H9 (cell line): ENCODE results near the gene CYB5A. TPM values are rescaled to one million over a fixed set of nuclear protein-coding genes. Genes with fewer than 3 reads are reported as not detected.

Source experiments
- DNase-seq: peaks from one replicate; pipeline ENCODE4 v3.0.0-alpha.2; 2017
- H2AFZ ChIP-seq: one replicate; pipeline ENCODE4 v1.6.1; 2013; ENCODE audit warnings: mild to moderate bottlenecking, low read length, control low read depth, moderate library complexity
- H2AK5ac ChIP-seq: 2 replicates; pipeline ENCODE4 v1.6.1; 2013; ENCODE audit warnings: low read length, control low read depth, mixed read lengths; ENCODE audit not compliant: insufficient read length
- H2BK120ac ChIP-seq: one replicate; pipeline ENCODE4 v1.6.1; 2013; ENCODE audit warnings: low read depth, mild to moderate bottlenecking, low read length, control low read depth, inconsistent platforms; ENCODE audit not compliant: poor library complexity, severe bottlenecking
- H2BK12ac ChIP-seq: 2 replicates; pipeline ENCODE4 v1.6.1; 2013; ENCODE audit warnings: low read length, control low read depth, mixed read lengths, low read depth; ENCODE audit not compliant: insufficient read length
- H2BK15ac ChIP-seq: 2 replicates; pipeline ENCODE4 v1.6.1; 2013; ENCODE audit warnings: low read depth, low read length, control low read depth
- H2BK20ac ChIP-seq: one replicate; pipeline ENCODE4 v1.6.1; 2013; ENCODE audit warnings: low read depth, mild to moderate bottlenecking, low read length, control low read depth, inconsistent platforms; ENCODE audit not compliant: poor library complexity, severe bottlenecking
- H2BK5ac ChIP-seq: 2 replicates; pipeline ENCODE4 v1.6.1; 2013; ENCODE audit warnings: low read length, control low read depth, mixed read lengths; ENCODE audit not compliant: insufficient read length
- H3K14ac ChIP-seq: 2 replicates; pipeline ENCODE4 v1.6.1; 2013; ENCODE audit warnings: low read length, control low read depth; ENCODE audit not compliant: insufficient read depth
- H3K18ac ChIP-seq: 2 replicates; pipeline ENCODE4 v1.6.1; 2013; ENCODE audit warnings: low read depth, mild to moderate bottlenecking, mixed read lengths, low read length, control low read depth; ENCODE audit not compliant: insufficient read length
- H3K23ac ChIP-seq: 2 replicates; pipeline ENCODE4 v1.6.1; 2013; ENCODE audit warnings: low read length, control low read depth, mixed read lengths, low read depth; ENCODE audit not compliant: insufficient read length
- H3K23me2 ChIP-seq: 2 replicates; pipeline ENCODE4 v1.6.1; 2013; ENCODE audit warnings: low read depth, mild to moderate bottlenecking, mixed read lengths, low read length, control low read depth; ENCODE audit not compliant: insufficient read length, poor library complexity, severe bottlenecking
- H3K27ac ChIP-seq: 2 replicates; pipeline ENCODE4 v1.5.1; 2013; ENCODE audit warnings: low read length, control low read depth, mixed read lengths, low read depth; ENCODE audit not compliant: insufficient read length
- H3K27me3 ChIP-seq: 2 replicates; pipeline ENCODE4 v1.6.1; 2013; ENCODE audit warnings: low read length, control low read depth, inconsistent platforms; ENCODE audit not compliant: insufficient read depth
- H3K4ac ChIP-seq: 2 replicates; pipeline ENCODE4 v1.6.1; 2013; ENCODE audit warnings: low read depth, mild to moderate bottlenecking, control low read depth, inconsistent platforms, low read length, moderate library complexity
- H3K4me1 ChIP-seq: 2 replicates; pipeline ENCODE4 v1.6.1; 2013; ENCODE audit warnings: low read length, control low read depth, inconsistent platforms; ENCODE audit not compliant: insufficient read depth
- H3K4me2 ChIP-seq: 2 replicates; pipeline ENCODE4 v1.6.1; 2013; ENCODE audit warnings: low read length, control low read depth, mixed read lengths; ENCODE audit not compliant: insufficient read length, insufficient read depth
- H3K56ac ChIP-seq: 2 replicates; pipeline ENCODE4 v1.6.1; 2013; ENCODE audit warnings: low read depth, mild to moderate bottlenecking, mixed read lengths, low read length, control low read depth; ENCODE audit not compliant: insufficient read length
- H3K79me1 ChIP-seq: 2 replicates; pipeline ENCODE4 v1.6.1; 2013; ENCODE audit warnings: low read depth, mild to moderate bottlenecking, moderate library complexity, low read length, control low read depth, inconsistent platforms; ENCODE audit not compliant: insufficient read depth, poor library complexity, severe bottlenecking
- H3K79me2 ChIP-seq: 2 replicates; pipeline ENCODE4 v1.6.1; 2013; ENCODE audit warnings: low read length, control low read depth, inconsistent platforms; ENCODE audit not compliant: insufficient read depth
- H3K9ac ChIP-seq: 2 replicates; pipeline ENCODE4 v1.6.1; 2013; ENCODE audit warnings: low read length, control low read depth, mixed read lengths; ENCODE audit not compliant: insufficient read length; ENCODE audit errors: extremely low read depth
- H3K9me3 ChIP-seq: one replicate; pipeline ENCODE4 v1.6.1; 2013; ENCODE audit warnings: low read depth, low read length, inconsistent platforms; ENCODE audit not compliant: control insufficient read depth
- H3T11ph ChIP-seq: one replicate; pipeline ENCODE4 v1.6.1; 2013; ENCODE audit warnings: mild to moderate bottlenecking, low read length, control low read depth, inconsistent platforms
- H4K20me1 ChIP-seq: one replicate; pipeline ENCODE4 v1.6.1; 2013; ENCODE audit not compliant: control insufficient read depth, insufficient read length, insufficient read depth
- H4K5ac ChIP-seq: 2 replicates; pipeline ENCODE4 v1.6.1; 2013; ENCODE audit warnings: low read depth, mild to moderate bottlenecking, mixed read lengths, low read length, control low read depth; ENCODE audit not compliant: insufficient read length
- H4K8ac ChIP-seq: replicated peaks from 2 replicates; pipeline ENCODE4 v1.6.1; 2013; ENCODE audit warnings: low read length, control low read depth, mixed read lengths, low read depth; ENCODE audit not compliant: insufficient read length
- H4K91ac ChIP-seq: 2 replicates; pipeline ENCODE4 v1.6.1; 2013; ENCODE audit warnings: low read depth, mild to moderate bottlenecking, moderate library complexity, mixed read lengths, low read length, control low read depth; ENCODE audit not compliant: insufficient read length
- H3K27ac Mint-ChIP-seq, 3 experiments: 2 replicates in 2 of 3; 3 replicates in 1 of 3; pipeline ENCODE4 v1.8.0; 2020 to 2021; ENCODE audit warnings: mixed read lengths in 3 of 3, mild to moderate bottlenecking in 1 of 3, moderate library complexity in 1 of 3
- H3K27me3 Mint-ChIP-seq: 2 replicates; pipeline ENCODE4 v1.8.0; 2021; ENCODE audit warnings: low read depth, mild to moderate bottlenecking, moderate library complexity, mixed read lengths
- H3K36me3 Mint-ChIP-seq, 3 experiments: 2 replicates in 2 of 3; 3 replicates in 1 of 3; pipeline ENCODE4 v1.8.0; 2020 to 2021; ENCODE audit warnings: low read depth in 3 of 3, mixed read lengths in 3 of 3; ENCODE audit not compliant: insufficient read depth in 1 of 3
- H3K4me1 Mint-ChIP-seq, 2 experiments: 2 replicates each; pipeline ENCODE4 v1.8.0; 2020; ENCODE audit warnings: mixed read lengths in 2 of 2
- H3K4me3 Mint-ChIP-seq, 2 experiments: 2 replicates in 1 of 2; 3 replicates in 1 of 2; pipeline ENCODE4 v1.8.0; 2020 to 2021; ENCODE audit warnings: mild to moderate bottlenecking in 2 of 2, mixed read lengths in 2 of 2, moderate library complexity in 1 of 2
- H3K9me3 Mint-ChIP-seq, 2 experiments: 2 replicates in 1 of 2; 3 replicates in 1 of 2; pipeline ENCODE4 v1.8.0; 2020; ENCODE audit warnings: mild to moderate bottlenecking in 2 of 2, mixed read lengths in 2 of 2, moderate library complexity in 1 of 2
- CTCF ChIP-seq: fragments of 200-600 bp; sonication (generic); conservative IDR thresholded peaks from 3 replicates; pipeline ENCODE4 v1.8.0; 2021; ENCODE audit warnings: antibody characterized with exemption, mild to moderate bottlenecking
- WGBS: extraction: QIAGEN DNeasy Blood & Tissue Kit; methylation state at CpG from one replicate; pipeline ENCODE4 v1.1.7; 2013; ENCODE audit warnings: missing lambda C conversion rate, low lambda C conversion rate, mixed read lengths; ENCODE audit not compliant: insufficient read length; ENCODE audit errors: extremely low coverage; 5-methylcytosine and 5-hydroxymethylcytosine counted together
- total RNA-seq: library from RNA; stranded (reverse); gene quantifications from 2 replicates; pipeline ENCODE4 v1.2.1, GENCODE V29; 2021

CYB5A gene
- total RNA-seq, 1 experiment from 2014 or later = 93.2 TPM

- Mint-ChIP-seq H3K27ac (no peak overlapping the region), H3K4me3 (peak overlapping the region; percentile 87 to 96)
- H4K5ac ChIP-seq = no peak overlapping the region
These were observed 830 bp downstream of the CYB5A start for GRCh38 chr18:74290794-74291471.

More at GRCh38 chr18:74290794-74291471, 830 bp downstream of the CYB5A start:
- no peak overlapping the region for H2AFZ ChIP-seq
- H3K79me2 ChIP-seq = peaks cover 12% of the 10 kb centered on the region; the same call in 1 of the 2 replicates
- no peak overlapping the region for H2AK5ac ChIP-seq
- no peak overlapping the region for H3K18ac ChIP-seq
- H2BK5ac ChIP-seq = no peak overlapping the region
- 0 out of 2 replicates have a peak overlapping the region, but pooled peaks have one; percentile 3 for H3K14ac ChIP-seq
- H4K8ac ChIP-seq = no peak overlapping the region
- no peak overlapping the region for H3K56ac ChIP-seq
- H4K20me1 ChIP-seq = no peaks in the 10 kb centered on the region
- no peak overlapping the region for H4K91ac ChIP-seq
- H2BK120ac ChIP-seq = no peak overlapping the region
- H3K4me1 ChIP-seq = peaks cover 13% of the 10 kb centered on the region; the same call in 1 of the 2 replicates
- H3K4ac ChIP-seq = no peak overlapping the region
- peak; percentile 43 for TF ChIP-seq CTCF
- no peaks in the 10 kb centered on the region for H3K79me1 ChIP-seq
- H3K23ac ChIP-seq = no peak overlapping the region
- no peak overlapping the region for H2BK15ac ChIP-seq
- no peak overlapping the region for H3K27ac ChIP-seq
- Mint-ChIP-seq H3K36me3 (peaks cover 0 to 2% (median 0%) of the 10 kb centered on the region in 3 experiments; a peak in 3 of 7 replicates), H3K9me3 (no peaks in the 10 kb centered on the region; a peak in 3 of 5 replicates), H3K27me3 (peaks cover 3% of the 10 kb centered on the region), H3K4me1 (peaks cover 29 to 32% of the 10 kb centered on the region in 2 experiments)
- no peak overlapping the region for H2BK12ac ChIP-seq
- peaks cover 4% of the 10 kb centered on the region for H3K9me3 ChIP-seq
- H3K9ac ChIP-seq = peak overlapping the region; percentile 39
- H3T11ph ChIP-seq = no peak overlapping the region
- DNase-seq = peak; percentile 81
- H3K27me3 ChIP-seq = no peaks in the 10 kb centered on the region
- H3K4me2 ChIP-seq = peak overlapping the region; percentile 59
- peaks cover 2% of the 10 kb centered on the region for H3K23me2 ChIP-seq
- no peak overlapping the region for H2BK20ac ChIP-seq
- no CpG with 5 or more reads among the region's 57 CpGs for WGBS
